H1 (cell line): Measurements from ENCODE around the gene ADAMTS4. TPM values are rescaled to one million over a fixed set of nuclear protein-coding genes. Genes with fewer than 3 reads are reported as not detected.

ENCODE experiments used
- ASH2L ChIP-seq: fragments of 200-600, 300-600 bp; sonication (generic); IDR thresholded peaks from one replicate; pipeline ENCODE4 v1.7.1; 2017; ENCODE audit warnings: low read length
- BRCA1 ChIP-seq: IDR thresholded peaks from 2 replicates; pipeline ENCODE4 v1.6.1; 2012; ENCODE audit warnings: low read depth, low read length, improper control_type of control experiment
- CBX8 ChIP-seq: fragments of 300-800, 300-1000 bp; sonication (generic); IDR thresholded peaks from 2 replicates; pipeline ENCODE4 v1.7.1; 2016; ENCODE audit warnings: low read depth, low read length, borderline replicate concordance
- CEBPB ChIP-seq: IDR thresholded peaks from 2 replicates; pipeline ENCODE4 v1.6.1; 2012; ENCODE audit warnings: low read depth, low read length
- CHD1 ChIP-seq: IDR thresholded peaks from 2 replicates; pipeline ENCODE4 v1.6.1; 2012; ENCODE audit warnings: low read depth, low read length, improper control_type of control experiment
- CHD2 ChIP-seq: IDR thresholded peaks from 2 replicates; pipeline ENCODE4 v1.6.1; 2012; ENCODE audit warnings: low read length, improper control_type of control experiment
- HDAC2 ChIP-seq, 2 experiments: fragments of 300-600 bp in 1 of 2; sonication (generic) in 1 of 2; IDR thresholded peaks; 2 replicates each; pipeline ENCODE4 v1.6.1; 2011 to 2012; ENCODE audit warnings: low read depth in 2 of 2, low read length in 2 of 2, mild to moderate bottlenecking in 2 of 2, moderate library complexity in 2 of 2, borderline replicate concordance in 1 of 2, inconsistent platforms in 1 of 2
- MAFK ChIP-seq: IDR thresholded peaks from 2 replicates; pipeline ENCODE4 v1.6.1; 2012; ENCODE audit warnings: low read depth, mild to moderate bottlenecking, improper control_type of control experiment, low read length
- MAX ChIP-seq: IDR thresholded peaks from 2 replicates; pipeline ENCODE4 v1.6.1; 2012; ENCODE audit warnings: inconsistent platforms
- NRF1 ChIP-seq: IDR thresholded peaks from 2 replicates; pipeline ENCODE4 v1.6.1; 2011; ENCODE audit warnings: mild to moderate bottlenecking, low read depth, low read length, improper control_type of control experiment
- PHF8 ChIP-seq: fragments of 200-600 bp; sonication (generic); conservative IDR thresholded peaks from 2 replicates; pipeline ENCODE4 v1.7.1; 2012; ENCODE audit warnings: low read depth, mild to moderate bottlenecking, inconsistent platforms, low read length, moderate library complexity
- RAD21 ChIP-seq, 2 experiments: IDR thresholded peaks in 1 of 2; conservative IDR thresholded peaks in 1 of 2; 2 replicates each; pipeline ENCODE4 v1.6.1; 2011; ENCODE audit warnings: low read depth in 2 of 2, low read length in 2 of 2, improper control_type of control experiment in 1 of 2, inconsistent platforms in 1 of 2, mild to moderate bottlenecking in 1 of 2, moderate library complexity in 1 of 2
- RFX5 ChIP-seq: IDR thresholded peaks from 2 replicates; pipeline ENCODE4 v1.6.1; 2011; ENCODE audit warnings: low read depth, low read length, improper control_type of control experiment, borderline replicate concordance
- RNF2 ChIP-seq: fragments of 200-900, 300-1000 bp; sonication (generic); IDR thresholded peaks from 2 replicates; pipeline ENCODE4 v1.7.1; 2016; ENCODE audit warnings: borderline replicate concordance, low read depth, mild to moderate bottlenecking, antibody characterized with exemption, low read length; ENCODE audit not compliant: poor library complexity, severe bottlenecking; ENCODE audit errors: missing control alignments
- SIN3A ChIP-seq, 2 experiments: IDR thresholded peaks in 1 of 2; conservative IDR thresholded peaks in 1 of 2; 2 replicates each; pipeline ENCODE4 v1.6.1; 2011 to 2012; ENCODE audit warnings: low read length in 2 of 2, improper control_type of control experiment in 1 of 2, low read depth in 1 of 2, mild to moderate bottlenecking in 1 of 2
- SIRT6 ChIP-seq: IDR thresholded peaks from one replicate; pipeline ENCODE4 v1.7.1; 2012; ENCODE audit warnings: low read length, inconsistent platforms
- SUZ12 ChIP-seq: fragments of 200-600 bp; sonication (generic); IDR thresholded peaks from 2 replicates; pipeline ENCODE4 v1.6.1; 2012; ENCODE audit warnings: mild to moderate bottlenecking, inconsistent platforms, low read length, moderate library complexity, mixed read lengths
- TAF7 ChIP-seq: optimal IDR thresholded peaks from 2 replicates; pipeline ENCODE3; 2011; ENCODE audit warnings: low read depth, mild to moderate bottlenecking, inconsistent platforms, low read length, moderate library complexity, borderline replicate concordance
- TCF12 ChIP-seq: IDR thresholded peaks from 2 replicates; pipeline ENCODE4 v1.6.1; 2011; ENCODE audit warnings: low read depth, mild to moderate bottlenecking, low read length
- YY1 ChIP-seq: IDR thresholded peaks from 2 replicates; pipeline ENCODE4 v1.6.1; 2011; ENCODE audit warnings: low read depth, mild to moderate bottlenecking, low read length
- polyA plus RNA-seq, 7 experiments: library from polyadenylated mRNA; depleted of rRNA in 3 of 7; stranded (reverse) in 5 of 7; unstranded in 2 of 7; fragments of >200 nt in 5 of 7; fragments of 200-250 nt in 2 of 7; gene quantifications; 1 replicate in 5 of 7; 2 replicates in 1 of 7; 4 replicates in 1 of 7; pipeline versions ENCODE4 v1.2.1 to v1.2.3, GENCODE V29; 2011 to 2013; ENCODE audit warnings: missing spikeins in 2 of 7, mixed read lengths in 2 of 7
- total RNA-seq: library from RNA; stranded (reverse); fragmentation: NEBNext Ultra II Directional; extraction: Animal tissue kit (Norgen Biotek cat#: 25700); gene quantifications from 2 replicates; pipeline ENCODE4 v1.2.1, GENCODE V29; 2021
- TF ChIP-seq, protein P1 (sequence below): IDR thresholded peaks from 2 replicates; pipeline ENCODE4 v1.6.1; 2012; ENCODE audit warnings: inconsistent platforms

ADAMTS4 gene
- total and polyA plus RNA-seq, 2 of the 8 experiments (the other 6 are each of a cell fraction or from before 2014, with no cell fraction given) = 4.6 to 7.2 TPM

GRCh38 chr1:161201836-161202712, 3.2 kb upstream of the ADAMTS4 start, which contains the start of gene NDUFS2 (continued):
- TF ChIP-seq CHD2 (0 out of 2 replicates have a peak, but pooled peaks have one; percentile 39), CHD1 (peak; percentile 27; the same call in 1 of the 2 replicates), SUZ12 (no peak), RAD21 (IDR thresholded peaks at IDR 0.05 in 1 of 2, conservative IDR thresholded peaks at IDR 0.05 in 1 of 2; ENCODE audit: low read depth in 2 of 2, low read length in 2 of 2) (peak in 1 of 2 experiments; percentile 23; a peak in 1 of 4 replicates), TAF7 (peak; percentile 94), YY1 (peak; percentile 100), SIN3A (conservative IDR thresholded peaks at IDR 0.05 in 1 of 2, IDR thresholded peaks at IDR 0.05 in 1 of 2; ENCODE audit: low read depth in 1 of 2, low read length in 2 of 2) (peak in 1 of 2 experiments; percentile 89; a peak in 2 of 4 replicates), HDAC2 (IDR thresholded peaks at IDR 0.05; ENCODE audit: borderline replicate concordance in 1 of 2, low read depth in 2 of 2, low read length in 2 of 2) (peak in 1 of 2 experiments; percentile 54; a peak in 1 of 4 replicates), MAFK (no peak; the same call in 1 of the 2 replicates), CBX8 (no peak), BRCA1 (peak; percentile 18; the same call in 1 of the 2 replicates), RFX5 (no peak), MAX (peak; percentile 27; the same call in 1 of the 2 replicates), RNF2 (no peak), TCF12 (0 out of 2 replicates have a peak, but pooled peaks have one; percentile 37), SIRT6 (no peak), CEBPB (peak; percentile 9; the same call in 1 of the 2 replicates), ASH2L (peak; percentile 93), NRF1 (no peak), PHF8 (peak; percentile 97)
- TF ChIP-seq, protein P1, sequence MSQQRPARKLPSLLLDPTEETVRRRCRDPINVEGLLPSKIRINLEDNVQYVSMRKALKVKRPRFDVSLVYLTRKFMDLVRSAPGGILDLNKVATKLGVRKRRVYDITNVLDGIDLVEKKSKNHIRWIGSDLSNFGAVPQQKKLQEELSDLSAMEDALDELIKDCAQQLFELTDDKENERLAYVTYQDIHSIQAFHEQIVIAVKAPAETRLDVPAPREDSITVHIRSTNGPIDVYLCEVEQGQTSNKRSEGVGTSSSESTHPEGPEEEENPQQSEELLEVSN = 0 out of 2 replicates have a peak, but pooled peaks have one; percentile 20
